H1 (cell line): ENCODE measurements around the gene IQGAP1. TPM values are rescaled to one million over a fixed set of nuclear protein-coding genes. Genes with fewer than 3 reads are reported as not detected.

Source experiments
- CHD7 ChIP-seq: fragments of 300-600 bp; sonication (generic); IDR thresholded peaks from 2 replicates; pipeline ENCODE4 v1.7.1; 2012; ENCODE audit warnings: low read length, moderate library complexity, mild to moderate bottlenecking, inconsistent platforms; ENCODE audit not compliant: insufficient replicate concordance
- CTCF ChIP-seq, 3 experiments: IDR thresholded peaks; 1 replicate in 2 of 3; 2 replicates in 1 of 3; pipeline versions ENCODE4 v1.5.1 to v1.6.1; 2011; ENCODE audit warnings: low read length in 3 of 3, mild to moderate bottlenecking in 3 of 3, inconsistent platforms in 2 of 3, low read depth in 1 of 3, moderate library complexity in 1 of 3; ENCODE audit not compliant: insufficient read depth in 1 of 3; ENCODE audit errors: control extremely low read depth in 1 of 3
- KDM1A ChIP-seq: fragments of 200-600, 300-600 bp; sonication (generic); IDR thresholded peaks from 2 replicates; pipeline ENCODE4 v1.7.1; 2016; ENCODE audit warnings: mild to moderate bottlenecking, low read length, borderline replicate concordance
- polyA plus RNA-seq, 7 experiments: library from polyadenylated mRNA; depleted of rRNA in 3 of 7; stranded (reverse) in 5 of 7; unstranded in 2 of 7; fragments of >200 nt in 5 of 7; fragments of 200-250 nt in 2 of 7; gene quantifications; 1 replicate in 5 of 7; 2 replicates in 1 of 7; 4 replicates in 1 of 7; pipeline versions ENCODE4 v1.2.1 to v1.2.3, GENCODE V29; 2011 to 2013; ENCODE audit warnings: missing spikeins in 2 of 7, mixed read lengths in 2 of 7
- total RNA-seq: library from RNA; stranded (reverse); fragmentation: NEBNext Ultra II Directional; extraction: Animal tissue kit (Norgen Biotek cat#: 25700); gene quantifications from 2 replicates; pipeline ENCODE4 v1.2.1, GENCODE V29; 2021

Gene IQGAP1
- total and polyA plus RNA-seq, 2 of the 8 experiments (the other 6 are each of a cell fraction or from before 2014, with no cell fraction given): 56.0 to 138 TPM

GRCh38 chr15:90437516-90437915 is 49.5 kb downstream of the IQGAP1 start (continued):
- TF ChIP-seq CHD7: no peak
- TF ChIP-seq CTCF (IDR thresholded peaks at IDR 0.05; ENCODE audit: control extremely low read depth in 1 of 3, insufficient read depth in 1 of 3, low read depth in 1 of 3, low read length in 3 of 3): no peak
- TF ChIP-seq KDM1A: no peak
- TF ChIP-seq, all 59 proteins: peak for 0
